Smooth muscle cell (in vitro differentiated cells): ENCODE results near the gene SLC8A1. TPM values are rescaled to one million over a fixed set of nuclear protein-coding genes. Genes with fewer than 3 reads are reported as not detected.

Experiments used
- DNase-seq: peaks from one replicate; lab custom pipeline; 2025; ENCODE audit not compliant: unreplicated experiment; lab: John Stamatoyannopoulos, UW
- H2AFZ ChIP-seq: fragments of 200-600 bp; sonication (generic); 2 replicates; pipeline ENCODE4 v1.6.0; 2016; ENCODE audit warnings: antibody characterized with exemption, low read depth, mild to moderate bottlenecking
- H3F3A ChIP-seq: fragments of 200-600 bp; sonication (generic); 2 replicates; pipeline ENCODE4 v1.6.0; 2017; ENCODE audit warnings: antibody characterized with exemption, low read depth
- H3K27ac ChIP-seq: fragments of 200-600 bp; sonication (generic); 2 replicates; pipeline ENCODE4 v1.5.1; 2016; ENCODE audit warnings: low read depth, mild to moderate bottlenecking
- H3K27me3 ChIP-seq: fragments of 200-600 bp; sonication (generic); 2 replicates; pipeline ENCODE4 v1.6.1; 2016; ENCODE audit warnings: low read depth, mild to moderate bottlenecking
- H3K36me3 ChIP-seq: fragments of 200-600 bp; sonication (generic); 2 replicates; pipeline ENCODE4 v1.5.1; 2016; ENCODE audit warnings: low read depth
- H3K4me1 ChIP-seq: fragments of 200-600 bp; sonication (generic); 2 replicates; pipeline ENCODE4 v1.5.1; 2016; ENCODE audit warnings: low read depth
- H3K4me2 ChIP-seq: fragments of 200-600 bp; sonication (generic); 2 replicates; pipeline ENCODE4 v1.6.0; 2016; ENCODE audit warnings: mild to moderate bottlenecking
- H3K4me3 ChIP-seq: fragments of 200-600 bp; sonication (generic); 2 replicates; pipeline ENCODE4 v1.5.1; 2016; ENCODE audit warnings: mild to moderate bottlenecking
- H3K79me2 ChIP-seq: fragments of 200-600 bp; sonication (generic); 2 replicates; pipeline ENCODE4 v1.6.0; 2016; ENCODE audit warnings: low read depth, mild to moderate bottlenecking
- H3K9ac ChIP-seq: fragments of 200-600 bp; sonication (generic); 2 replicates; pipeline ENCODE4 v1.6.0; 2016; ENCODE audit warnings: low read depth
- H3K9me3 ChIP-seq: fragments of 200-600 bp; sonication (generic); replicated peaks from 2 replicates; pipeline ENCODE4 v1.5.1; 2016; ENCODE audit warnings: low read depth
- H4K20me1 ChIP-seq: fragments of 200-600 bp; sonication (generic); 2 replicates; pipeline ENCODE4 v1.6.0; 2016; ENCODE audit warnings: low read depth
- whole genome bisulfite sequencing: methylation state at CpG from one replicate; pipeline ENCODE4 v1.1.7; 2016; ENCODE audit warnings: low lambda C conversion rate; 5-methylcytosine and 5-hydroxymethylcytosine counted together
- polyA plus RNA-seq: library from polyadenylated mRNA; unstranded; fragments of >200 nt; fragmentation: Nextera tagmentation; extraction: Ambion mirVana; gene quantifications from 2 replicates; pipeline ENCODE4 v1.2.1, GENCODE V29; 2016
- total RNA-seq: library from RNA; depleted of rRNA; stranded (reverse); fragments of >200 nt; gene quantifications from 2 replicates; pipeline ENCODE4 v1.2.3, GENCODE V29; 2014
- TF ChIP-seq, protein P1 (sequence below): fragments of 200-600 bp; sonication (generic); IDR thresholded peaks from 2 replicates; pipeline ENCODE4 v1.5.1; 2017; ENCODE audit warnings: borderline replicate concordance, mild to moderate bottlenecking, antibody characterized with exemption; ENCODE audit not compliant: insufficient read depth, poor library complexity, severe bottlenecking

SLC8A1 gene
- total and polyA plus RNA-seq, 2 experiments from 2014 or later = 1.1 to 5.3 TPM

DNA sequence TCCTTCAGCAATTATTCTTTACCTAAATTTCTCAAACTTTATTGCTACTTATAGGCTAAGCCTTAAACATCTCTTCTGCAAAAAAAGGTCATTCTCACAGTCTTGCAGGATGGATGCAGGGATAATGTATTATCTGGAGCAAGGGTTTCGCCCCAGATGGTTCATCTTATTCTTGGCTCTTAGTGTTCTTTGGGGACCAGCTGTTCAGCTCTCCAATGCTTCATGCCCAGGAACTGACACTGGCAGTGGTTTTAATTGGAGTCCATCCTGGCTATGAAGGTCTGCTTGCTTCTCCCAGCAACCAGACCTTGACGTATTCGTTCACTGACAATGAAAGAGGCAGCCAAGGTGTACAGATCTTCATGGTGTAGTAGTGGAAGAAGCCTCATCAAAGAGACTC is 331.9 kb downstream of the SLC8A1 start:
- Histone ChIP-seq H2AFZ (no peak overlapping the region), H3K4me1 (peaks cover 7% of the 10 kb centered on the region), H3K9me3 (no peaks in the 10 kb centered on the region), H3K79me2 (no peaks in the 10 kb centered on the region), H3K36me3 (no peaks in the 10 kb centered on the region), H3K4me3 (no peak overlapping the region), H3F3A (no peaks in the 10 kb centered on the region), H3K27ac (no peak overlapping the region), H4K20me1 (no peaks in the 10 kb centered on the region), H3K27me3 (no peaks in the 10 kb centered on the region), H3K9ac (no peak overlapping the region), H3K4me2 (no peak overlapping the region)
- 96% methylated on average over 3 of the region's 3 CpGs for WGBS
- DNase-seq = no peak
- TF ChIP-seq, protein P1, sequence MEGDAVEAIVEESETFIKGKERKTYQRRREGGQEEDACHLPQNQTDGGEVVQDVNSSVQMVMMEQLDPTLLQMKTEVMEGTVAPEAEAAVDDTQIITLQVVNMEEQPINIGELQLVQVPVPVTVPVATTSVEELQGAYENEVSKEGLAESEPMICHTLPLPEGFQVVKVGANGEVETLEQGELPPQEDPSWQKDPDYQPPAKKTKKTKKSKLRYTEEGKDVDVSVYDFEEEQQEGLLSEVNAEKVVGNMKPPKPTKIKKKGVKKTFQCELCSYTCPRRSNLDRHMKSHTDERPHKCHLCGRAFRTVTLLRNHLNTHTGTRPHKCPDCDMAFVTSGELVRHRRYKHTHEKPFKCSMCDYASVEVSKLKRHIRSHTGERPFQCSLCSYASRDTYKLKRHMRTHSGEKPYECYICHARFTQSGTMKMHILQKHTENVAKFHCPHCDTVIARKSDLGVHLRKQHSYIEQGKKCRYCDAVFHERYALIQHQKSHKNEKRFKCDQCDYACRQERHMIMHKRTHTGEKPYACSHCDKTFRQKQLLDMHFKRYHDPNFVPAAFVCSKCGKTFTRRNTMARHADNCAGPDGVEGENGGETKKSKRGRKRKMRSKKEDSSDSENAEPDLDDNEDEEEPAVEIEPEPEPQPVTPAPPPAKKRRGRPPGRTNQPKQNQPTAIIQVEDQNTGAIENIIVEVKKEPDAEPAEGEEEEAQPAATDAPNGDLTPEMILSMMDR = no peak

DNA sequence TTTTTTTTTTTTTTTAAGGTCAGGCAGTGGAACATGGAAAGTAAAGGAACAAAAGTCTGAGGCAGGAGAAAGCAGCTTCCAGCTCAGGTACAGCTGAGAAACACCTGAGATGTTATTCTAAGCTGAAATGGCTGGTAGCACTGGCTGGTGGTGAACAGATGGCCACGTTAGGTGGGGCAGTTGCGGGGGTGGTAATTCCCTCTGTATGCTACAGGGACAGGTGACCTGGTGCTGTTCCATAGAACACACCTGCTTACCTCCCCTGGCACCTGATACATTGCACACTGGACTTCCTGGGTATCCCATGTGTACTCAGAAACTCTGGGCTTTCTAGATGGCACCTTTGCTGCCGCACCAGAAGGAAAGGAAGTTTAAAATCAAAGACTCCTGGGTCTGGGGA is 333.3 kb downstream of the SLC8A1 start:
- Histone ChIP-seq H3K9ac (no peak overlapping the region), H3K4me1 (peaks cover 4% of the 10 kb centered on the region), H3F3A (no peaks in the 10 kb centered on the region), H2AFZ (no peak overlapping the region), H4K20me1 (no peaks in the 10 kb centered on the region), H3K9me3 (no peaks in the 10 kb centered on the region), H3K27me3 (no peaks in the 10 kb centered on the region), H3K79me2 (no peaks in the 10 kb centered on the region), H3K4me2 (no peak overlapping the region), H3K4me3 (no peak overlapping the region), H3K27ac (no peak overlapping the region), H3K36me3 (no peaks in the 10 kb centered on the region)
- 97% methylated on average over 3 of the region's 3 CpGs for WGBS
- TF ChIP-seq, protein P1 = no peak
- no peak for DNase-seq

DNA sequence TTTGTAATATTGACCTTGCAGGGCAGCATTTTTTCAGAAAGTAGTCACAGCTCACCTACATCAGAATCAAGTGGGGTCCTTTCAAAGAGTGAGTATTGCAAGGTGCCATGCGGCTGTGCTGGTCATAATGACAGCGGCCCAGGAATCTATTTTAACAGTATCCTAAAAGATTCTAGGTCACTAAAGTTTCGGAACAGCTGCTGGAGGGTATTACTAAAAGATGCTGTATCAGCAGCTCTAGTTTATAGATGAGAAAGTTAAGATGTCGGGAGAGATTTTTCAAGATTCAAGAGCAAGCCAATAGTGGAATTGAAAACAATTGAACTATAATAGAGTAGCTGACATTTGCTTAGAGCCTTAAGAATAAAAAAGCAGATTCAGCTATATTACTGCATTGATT is 336.0 kb downstream of the SLC8A1 start:
- Histone ChIP-seq H3K27me3 (no peaks in the 10 kb centered on the region), H3K4me3 (no peak overlapping the region), H3K36me3 (no peaks in the 10 kb centered on the region), H2AFZ (no peak overlapping the region), H3K4me1 (no peaks in the 10 kb centered on the region), H4K20me1 (no peaks in the 10 kb centered on the region), H3K4me2 (no peak overlapping the region), H3K9ac (no peak overlapping the region), H3K9me3 (no peaks in the 10 kb centered on the region), H3K27ac (peak overlapping the region; percentile 33), H3K79me2 (no peaks in the 10 kb centered on the region), H3F3A (no peaks in the 10 kb centered on the region)
- no peak for DNase-seq
- WGBS = 86% methylated on average over 4 of the region's 4 CpGs
- TF ChIP-seq, protein P1 = no peak

DNA sequence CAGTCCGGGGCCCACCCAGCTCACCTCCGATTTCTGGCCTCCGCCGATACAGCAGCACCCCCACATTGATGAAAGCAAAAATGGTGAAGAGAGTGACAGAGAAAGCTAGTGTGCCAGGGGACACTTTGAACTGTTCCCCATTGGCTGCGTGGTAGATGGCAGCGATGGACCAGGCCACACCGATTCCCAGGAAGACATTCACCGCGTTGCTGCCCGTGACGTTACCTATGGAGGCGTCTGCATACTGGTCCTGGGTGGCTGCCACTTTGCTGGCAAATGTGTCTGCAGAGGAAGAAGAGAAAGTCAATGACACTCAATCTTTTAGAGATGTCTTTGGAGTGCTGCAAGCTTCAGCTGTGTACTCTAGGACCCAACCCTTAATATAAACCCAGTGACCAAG is 336.5 kb downstream of the SLC8A1 start:
- no peaks in the 10 kb centered on the region for H3K9me3 ChIP-seq
- H3K27ac ChIP-seq = peak overlapping the region; percentile 33
- DNase-seq = no peak
- H2AFZ ChIP-seq = no peak overlapping the region
- no peak overlapping the region for H3K4me2 ChIP-seq
- no peaks in the 10 kb centered on the region for H3K27me3 ChIP-seq
- no peaks in the 10 kb centered on the region for H3K36me3 ChIP-seq
- H3K79me2 ChIP-seq = no peaks in the 10 kb centered on the region
- WGBS = 98% methylated on average over 12 of the region's 12 CpGs
- H3K4me3 ChIP-seq = no peak overlapping the region
- no peaks in the 10 kb centered on the region for H3F3A ChIP-seq
- H4K20me1 ChIP-seq = no peaks in the 10 kb centered on the region
- H3K4me1 ChIP-seq = no peaks in the 10 kb centered on the region
- H3K9ac ChIP-seq = no peak overlapping the region
- TF ChIP-seq, protein P1 = no peak
